Gastrocnemius medialis (tissue), 4 donors: ENCODE measurements around the gene SULT2B1. TPM values are rescaled to one million over a fixed set of nuclear protein-coding genes. Genes with fewer than 3 reads are reported as not detected.

ENCODE experiments used
- ATAC-seq, 2 donors: fragments of 150-250 bp; one replicate each; pipeline ENCODE4 v1.9.1; 2016
- DNase-seq, 2 donors: peaks; one replicate each; pipeline ENCODE4 v3.0.0-alpha.2; 2019
- H3K27ac ChIP-seq, 4 donors: fragments of 200-600 bp; sonication (generic); 1 replicate in 1 of 4; 2 replicates in 3 of 4; pipeline ENCODE4 v1.5.1; 2016 to 2018; ENCODE audit warnings: mild to moderate bottlenecking in 2 of 4, moderate library complexity in 1 of 4
- H3K27me3 ChIP-seq, 3 donors: fragments of 200-600 bp; sonication (generic) in 2 of 3; 1 replicate in 1 of 3; 2 replicates in 2 of 3; pipeline versions ENCODE4 v1.5.1 to v1.6.0; 2016 to 2019; ENCODE audit warnings: mild to moderate bottlenecking in 1 of 3, moderate library complexity in 1 of 3
- H3K36me3 ChIP-seq, 2 donors: fragments of 200-600 bp; sonication (generic) in 1 of 2; one replicate each; pipeline ENCODE4 v1.5.1; 2017 to 2018
- H3K4me1 ChIP-seq, 2 donors: fragments of 200-600 bp; sonication (generic) in 1 of 2; one replicate each; pipeline ENCODE4 v1.5.1; 2016 to 2017; ENCODE audit warnings: mild to moderate bottlenecking in 2 of 2
- H3K4me3 ChIP-seq, 4 donors: fragments of 200-600 bp; sonication (generic) in 3 of 4; 1 replicate in 1 of 4; 2 replicates in 3 of 4; pipeline ENCODE4 v1.5.1; 2016 to 2019; ENCODE audit warnings: mild to moderate bottlenecking in 2 of 4
- H3K9me3 ChIP-seq, 3 donors: fragments of 200-600 bp; sonication (generic) in 2 of 3; 1 replicate in 1 of 3; 2 replicates in 2 of 3; pipeline ENCODE4 v1.5.1; 2016 to 2019
- POLR2A ChIP-seq, 2 donors: fragments of 450-650 bp; IDR thresholded peaks; one replicate each; pipeline ENCODE4 v1.6.1; 2017; ENCODE audit warnings: antibody characterized with exemption in 2 of 2, mild to moderate bottlenecking in 2 of 2, moderate library complexity in 2 of 2
- in situ Hi-C, 4 donors: fragments of 200-750 bp; cut with MboI; loops; one replicate each; pipeline versions ENCODE4 v1.15.0 to v1.8.0; 2017; ENCODE audit warnings: low sequenced_read_pairs in 4 of 4
- intact Hi-C: fragments of 100-400 bp; cut with DNase I; formaldehyde crosslinking; loops from one replicate; pipeline ENCODE4 v1.15.1; 2023; ENCODE audit warnings: low total_unique reads
- total RNA-seq, 4 donors: library from RNA; depleted of rRNA; stranded (reverse); fragments of >200 nt; gene quantifications; one replicate each; pipeline versions ENCODE4 v1.1.0 to v1.2.3, GENCODE V29; 2016
- TF ChIP-seq, protein P1 (sequence below), 5 experiments: fragments of 450-650 bp in 3 of 5; fragments of 200-600 bp in 2 of 5; sonication (generic) in 2 of 5; IDR thresholded peaks in 4 of 5; conservative IDR thresholded peaks in 1 of 5; 1 replicate in 4 of 5; 2 replicates in 1 of 5; pipeline ENCODE4 v1.5.1; 2016 to 2019; ENCODE audit warnings: antibody characterized with exemption in 5 of 5, mild to moderate bottlenecking in 3 of 5, moderate library complexity in 3 of 5

Gene SULT2B1
- total RNA-seq, 4 donors from 2014 or later = not detected

DNA sequence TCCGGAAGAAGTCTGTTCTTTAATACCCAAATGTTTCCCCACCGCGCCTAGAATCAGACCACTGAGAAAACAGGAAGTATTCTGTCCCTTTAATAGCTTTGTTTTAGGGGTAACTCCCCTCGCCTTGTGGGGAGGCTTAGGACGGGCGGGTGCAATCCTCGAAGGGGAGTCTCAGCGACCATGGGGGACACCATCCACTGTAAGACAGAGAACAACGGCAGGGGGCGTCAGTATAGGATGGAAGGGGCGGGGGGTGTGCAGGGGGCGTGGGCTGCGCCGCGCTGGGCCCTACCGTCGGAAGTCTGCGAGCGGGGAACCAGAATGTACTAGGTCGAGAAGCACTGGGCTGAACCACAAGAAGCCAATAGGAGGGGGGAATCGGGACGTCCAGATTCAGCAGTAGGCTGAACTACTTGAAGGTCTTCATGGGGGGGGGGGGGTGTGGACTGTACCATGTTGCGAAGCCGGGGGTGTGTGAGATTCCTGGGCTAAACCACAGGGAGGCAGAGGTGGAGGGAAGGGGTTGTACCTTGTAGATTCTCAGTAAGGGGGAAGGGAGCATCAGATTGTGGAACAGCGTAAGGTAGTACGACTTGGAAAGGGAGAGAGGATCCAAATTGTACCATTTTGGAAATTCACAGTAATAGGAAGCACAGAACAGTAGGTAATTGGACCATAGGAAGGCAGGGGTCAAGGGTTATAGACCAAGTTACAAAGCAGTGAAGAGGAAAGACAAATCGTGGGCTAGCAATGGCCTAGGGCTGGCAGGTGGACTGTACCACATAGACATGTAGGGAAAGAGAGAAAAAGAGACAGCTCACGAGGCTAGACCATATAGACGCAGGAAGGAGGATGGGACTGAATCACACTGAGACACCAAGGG, 86.2 kb downstream of the SULT2B1 start:
- Histone ChIP-seq H3K36me3 (no peaks in the 10 kb centered on the region), H3K9me3 (no peaks in the 10 kb centered on the region), H3K4me1 (peaks cover 28 to 38% of the 10 kb centered on the region in 2 donors), H3K4me3 (peak overlapping the region; percentile 58 to 95 (median 76)), H3K27ac (peak overlapping the region; percentile 97 to 100 (median 100)), H3K27me3 (no peaks in the 10 kb centered on the region)
- ATAC-seq = peak; percentile 41 to 42
- DNase-seq = peak; percentile 76 to 90
- in situ Hi-C loops = loop anchor here in 1 of 4 donors (25.0 kb wide), 1 partner anchor 99 kb away; the partner anchor contains the start of genes IZUMO1 and RASIP1
- peak in 1 of 2 donors; percentile 21 for TF ChIP-seq POLR2A (IDR thresholded peaks at IDR 0.05)
- TF ChIP-seq, protein P1, sequence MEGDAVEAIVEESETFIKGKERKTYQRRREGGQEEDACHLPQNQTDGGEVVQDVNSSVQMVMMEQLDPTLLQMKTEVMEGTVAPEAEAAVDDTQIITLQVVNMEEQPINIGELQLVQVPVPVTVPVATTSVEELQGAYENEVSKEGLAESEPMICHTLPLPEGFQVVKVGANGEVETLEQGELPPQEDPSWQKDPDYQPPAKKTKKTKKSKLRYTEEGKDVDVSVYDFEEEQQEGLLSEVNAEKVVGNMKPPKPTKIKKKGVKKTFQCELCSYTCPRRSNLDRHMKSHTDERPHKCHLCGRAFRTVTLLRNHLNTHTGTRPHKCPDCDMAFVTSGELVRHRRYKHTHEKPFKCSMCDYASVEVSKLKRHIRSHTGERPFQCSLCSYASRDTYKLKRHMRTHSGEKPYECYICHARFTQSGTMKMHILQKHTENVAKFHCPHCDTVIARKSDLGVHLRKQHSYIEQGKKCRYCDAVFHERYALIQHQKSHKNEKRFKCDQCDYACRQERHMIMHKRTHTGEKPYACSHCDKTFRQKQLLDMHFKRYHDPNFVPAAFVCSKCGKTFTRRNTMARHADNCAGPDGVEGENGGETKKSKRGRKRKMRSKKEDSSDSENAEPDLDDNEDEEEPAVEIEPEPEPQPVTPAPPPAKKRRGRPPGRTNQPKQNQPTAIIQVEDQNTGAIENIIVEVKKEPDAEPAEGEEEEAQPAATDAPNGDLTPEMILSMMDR (IDR thresholded peaks at IDR 0.05 in 4 of 5, conservative IDR thresholded peaks at IDR 0.05 in 1 of 5) = peak in 1 of 5 experiments; percentile 18
- intact Hi-C loops = loop anchor here (2.0 to 10.0 kb wide), 4 partner anchors 149 to 1564 kb away; partner anchors contain the start of genes AKT1S1, MYH14 and TBC1D17

DNA sequence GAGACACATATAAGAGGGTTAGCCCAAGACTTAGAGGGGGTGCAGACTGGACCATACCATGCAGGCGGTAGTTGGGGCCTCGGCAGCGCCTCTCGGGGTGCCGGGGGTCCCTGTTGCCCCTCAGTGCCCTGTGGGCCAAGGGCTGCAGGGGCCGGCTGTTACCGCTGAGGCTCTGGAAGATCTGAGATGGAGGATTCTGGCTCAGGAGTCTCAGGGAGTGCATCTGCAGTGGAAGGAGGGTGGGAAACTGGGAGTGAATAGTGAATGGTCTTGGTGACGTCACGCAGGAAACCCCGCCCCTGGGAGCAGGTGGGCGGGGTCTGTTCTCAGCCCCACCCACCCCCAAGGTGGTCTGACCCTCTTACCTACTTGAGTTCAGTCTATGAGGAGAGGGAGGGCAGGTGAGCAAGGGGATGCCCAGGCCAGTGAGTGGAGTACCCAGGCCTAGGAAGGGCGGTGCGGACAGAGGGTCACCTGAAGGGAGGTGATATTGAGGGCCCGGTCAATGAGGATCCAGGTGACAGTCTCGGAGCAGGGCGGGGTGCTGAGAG, 86.9 kb downstream of the SULT2B1 start:
- H3K9me3 ChIP-seq = no peaks in the 10 kb centered on the region
- no peak for ATAC-seq
- no peak for TF ChIP-seq POLR2A (IDR thresholded peaks at IDR 0.05)
- TF ChIP-seq, protein P1 (IDR thresholded peaks at IDR 0.05 in 4 of 5, conservative IDR thresholded peaks at IDR 0.05 in 1 of 5) = no peak
- in situ Hi-C loops = loop anchor here in 1 of 4 donors (25.0 kb wide), 1 partner anchor 98 kb away; the partner anchor contains the start of genes IZUMO1 and RASIP1
- H3K36me3 ChIP-seq = no peaks in the 10 kb centered on the region
- H3K4me3 ChIP-seq = no peak overlapping the region
- peak in 1 of 2 donors; percentile 46 for DNase-seq
- H3K4me1 ChIP-seq = peaks cover 21 to 31% of the 10 kb centered on the region in 2 donors
- no peaks in the 10 kb centered on the region for H3K27me3 ChIP-seq
- peak overlapping the region; percentile 97 to 100 (median 100) for H3K27ac ChIP-seq
- intact Hi-C loops = loop anchor here (2.0 to 10.0 kb wide), 4 partner anchors 148 to 1563 kb away; partner anchors contain the start of genes AKT1S1, MYH14 and TBC1D17

DNA sequence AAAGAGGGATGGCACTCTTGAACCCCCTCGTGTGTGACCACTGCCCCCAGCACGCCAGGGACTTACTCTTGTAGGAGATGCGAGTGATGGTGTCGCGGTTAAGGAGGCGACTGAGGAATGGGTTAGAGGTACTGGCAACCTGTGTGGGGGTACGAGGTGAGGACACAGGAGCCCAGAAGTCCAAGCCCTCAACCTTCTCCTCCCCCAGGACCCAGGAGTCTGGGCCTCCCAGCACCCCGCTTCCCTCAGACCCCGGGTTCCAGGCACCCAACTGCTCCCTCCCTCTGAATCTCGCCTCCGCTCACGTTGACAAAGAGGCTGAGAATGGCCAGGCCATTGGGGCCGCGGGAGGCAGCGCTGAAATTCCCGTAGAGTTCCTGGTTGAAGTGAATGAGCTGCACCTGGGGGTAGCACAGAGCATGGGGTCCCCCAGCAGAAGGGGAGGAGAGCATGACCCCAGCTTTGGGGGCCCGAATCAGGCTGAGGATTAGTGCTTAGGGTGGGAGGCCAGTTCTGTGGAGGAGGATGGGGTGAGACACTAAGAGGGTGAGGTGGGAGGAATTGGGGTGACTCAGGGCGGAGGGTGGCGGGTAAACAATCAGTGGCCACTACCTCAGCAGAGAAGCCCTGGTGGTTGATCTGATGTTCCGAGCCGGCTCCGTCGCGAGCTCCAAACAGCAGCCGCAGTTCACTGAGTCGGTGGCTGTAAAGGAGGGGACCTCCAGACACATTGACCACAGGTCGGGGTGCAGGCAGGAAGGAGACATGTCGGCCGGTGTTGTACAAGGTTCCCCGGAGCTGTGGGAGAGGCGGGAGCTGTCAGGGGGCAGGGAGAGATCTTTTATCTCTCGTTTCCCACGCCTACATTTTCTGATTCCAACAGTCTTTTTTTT, 87.8 kb downstream of the SULT2B1 start:
- ATAC-seq (no peak), DNase-seq (no peak)
- Histone ChIP-seq H3K9me3 (no peaks in the 10 kb centered on the region), H3K4me3 (no peak overlapping the region), H3K27ac (peak overlapping the region in 2 of 4 donors; percentile 99 to 100), H3K4me1 (peaks cover 16 to 31% of the 10 kb centered on the region in 2 donors), H3K27me3 (no peaks in the 10 kb centered on the region), H3K36me3 (no peaks in the 10 kb centered on the region)
- intact Hi-C loops (loop anchor here (2.0 to 10.0 kb wide), 4 partner anchors 147 to 1563 kb away; partner anchors contain the start of genes AKT1S1, MYH14 and TBC1D17), in situ Hi-C loops (loop anchor here in 2 of 4 donors (10.0 to 25.0 kb wide), 2 partner anchors 98 to 105 kb away; partner anchors contain the start of genes IZUMO1 (in 2 of the 2) and RASIP1 (in 2 of the 2))
- no peak for TF ChIP-seq POLR2A (IDR thresholded peaks at IDR 0.05)

DNA sequence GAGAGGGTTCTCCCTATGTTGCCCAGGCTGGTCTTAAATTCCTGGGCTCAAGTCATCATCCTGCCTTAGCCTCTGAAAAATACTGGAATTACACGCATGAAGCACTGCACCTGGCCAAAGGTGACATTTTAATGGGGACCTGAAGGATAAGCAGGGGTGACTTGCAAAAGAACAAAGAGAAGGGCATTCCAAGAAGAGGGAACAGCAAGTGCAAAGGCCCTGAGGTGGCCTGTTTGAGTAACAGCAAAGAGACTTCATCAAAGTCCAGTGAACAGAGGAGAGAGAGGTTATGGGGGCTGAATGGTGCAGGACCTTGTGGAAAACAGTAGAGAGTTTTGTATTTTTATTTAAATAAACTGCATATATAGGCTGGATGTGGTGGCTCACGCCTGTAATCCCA, 89.9 kb downstream of the SULT2B1 start:
- H3K4me1 ChIP-seq = peaks cover 20 to 32% of the 10 kb centered on the region in 2 donors
- DNase-seq = no peak
- TF ChIP-seq, protein P1 (IDR thresholded peaks at IDR 0.05 in 4 of 5, conservative IDR thresholded peaks at IDR 0.05 in 1 of 5) = no peak
- TF ChIP-seq POLR2A (IDR thresholded peaks at IDR 0.05) = no peak
- no peak for ATAC-seq
- H3K36me3 ChIP-seq = no peaks in the 10 kb centered on the region
- H3K27me3 ChIP-seq = no peaks in the 10 kb centered on the region
- no peak overlapping the region for H3K27ac ChIP-seq
- in situ Hi-C loops (loop anchor here in 2 of 4 donors (10.0 to 25.0 kb wide), 2 partner anchors 95 to 103 kb away; partner anchors contain the start of genes IZUMO1 (in 2 of the 2) and RASIP1 (in 2 of the 2)), intact Hi-C loops (no loop called here)
- no peak overlapping the region for H3K4me3 ChIP-seq
- no peaks in the 10 kb centered on the region for H3K9me3 ChIP-seq
